Mucosa of descending colon (tissue), 3 donors: ENCODE measurements around the gene SNX17. TPM values are rescaled to one million over a fixed set of nuclear protein-coding genes. Genes with fewer than 3 reads are reported as not detected.

Experiments used
- ATAC-seq: fragments of 200-7000 bp; cut with Tn5 transposase; one replicate; pipeline ENCODE4 v1.9.1; 2020; ENCODE audit warnings: mild to moderate bottlenecking, moderate library complexity
- DNase-seq, 3 donors: peaks; one replicate each; pipeline ENCODE4 v3.0.0-alpha.2; 2020
- H3K36me3 ChIP-seq: fragments of 200-600 bp; one replicate; pipeline ENCODE4 v1.8.0; 2021; ENCODE audit warnings: low read depth, mild to moderate bottlenecking
- H3K4me1 ChIP-seq: fragments of 200-600 bp; one replicate; pipeline ENCODE4 v1.8.0; 2021; ENCODE audit warnings: low read depth, mild to moderate bottlenecking
- H3K4me3 ChIP-seq: fragments of 200-600 bp; one replicate; pipeline ENCODE4 v1.8.0; 2021; ENCODE audit warnings: mild to moderate bottlenecking
- H3K9me3 ChIP-seq: fragments of 200-600 bp; one replicate; pipeline ENCODE4 v1.8.0; 2021; ENCODE audit warnings: mild to moderate bottlenecking
- CTCF ChIP-seq: fragments of 200-600 bp; IDR thresholded peaks from one replicate; pipeline ENCODE4 v1.8.0; 2022; ENCODE audit warnings: antibody characterized with exemption, mild to moderate bottlenecking
- intact Hi-C, 2 donors: fragments of 100-400 bp; cut with DNase I in 1 of 2; cut with micrococcal nuclease in 1 of 2; formaldehyde crosslinking; loops; one replicate each; pipeline versions ENCODE4 v1.11.0 to v1.11.1; 2022; cut with DNase I, micrococcal nuclease
- total RNA-seq, 3 donors: library from RNA; stranded (reverse); fragmentation: NEBNext Ultra II Directional in 2 of 3; extraction: Animal tissue kit (Norgen Biotek cat#: 25700) in 2 of 3; gene quantifications; one replicate each; pipeline versions ENCODE4 v1.2.1 to v1.2.4, GENCODE V29; 2021 to 2023
- donor health status: DM: no; HTN: no; CAD: no; lungs with moderate emphysema.
- donor health status: DM: no; HTN: no; CAD: no.
- donor health status: DM: no; HTN: yes; CAD: no.

The SNX17 gene
- total RNA-seq, 3 donors from 2014 or later = 85.5 to 94.4 (median 91.0) TPM

DNA sequence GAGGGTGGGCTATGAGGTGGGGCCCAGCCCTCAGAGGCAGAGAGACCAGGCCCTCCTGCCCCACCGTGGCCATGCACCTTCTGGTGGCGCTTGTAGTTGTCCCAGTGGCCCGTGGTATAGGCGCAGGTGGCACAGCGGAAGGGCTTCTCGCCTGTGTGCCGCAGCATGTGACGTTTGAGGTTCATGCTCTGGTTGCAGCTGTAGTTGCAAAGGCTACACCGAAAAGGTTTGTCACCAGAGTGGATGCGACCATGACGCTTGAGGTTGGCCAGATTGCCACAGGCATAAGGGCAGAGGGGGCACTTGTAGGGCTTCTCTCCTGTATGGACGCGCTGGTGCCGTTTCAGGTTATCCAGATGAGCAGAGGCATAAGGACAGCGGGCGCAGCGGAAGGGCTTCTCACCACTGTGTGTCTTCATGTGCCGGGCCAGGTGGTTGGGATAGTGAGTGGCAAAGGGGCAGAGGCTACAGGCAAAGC is 7.2 kb downstream of the SNX17 start:
- Histone ChIP-seq H3K4me1 (peaks cover 19% of the 10 kb centered on the region), H3K4me3 (no peak overlapping the region), H3K9me3 (no peaks in the 10 kb centered on the region), H3K36me3 (peaks cover 10% of the 10 kb centered on the region)
- TF ChIP-seq CTCF = no peak
- DNase-seq (no peak), ATAC-seq (no peak)
- intact Hi-C loops = no loop called here

GRCh38 chr2:27378096-27378808 is 7.8 kb downstream of the SNX17 start:
- ATAC-seq (no peak), DNase-seq (peak in 2 of 3 donors; percentile 51 to 66)
- intact Hi-C loops = no loop called here
- H3K36me3 ChIP-seq = peaks cover 10% of the 10 kb centered on the region
- H3K4me1 ChIP-seq = peaks cover 19% of the 10 kb centered on the region
- no peak overlapping the region for H3K4me3 ChIP-seq
- H3K9me3 ChIP-seq = no peaks in the 10 kb centered on the region
- TF ChIP-seq CTCF = no peak

DNA sequence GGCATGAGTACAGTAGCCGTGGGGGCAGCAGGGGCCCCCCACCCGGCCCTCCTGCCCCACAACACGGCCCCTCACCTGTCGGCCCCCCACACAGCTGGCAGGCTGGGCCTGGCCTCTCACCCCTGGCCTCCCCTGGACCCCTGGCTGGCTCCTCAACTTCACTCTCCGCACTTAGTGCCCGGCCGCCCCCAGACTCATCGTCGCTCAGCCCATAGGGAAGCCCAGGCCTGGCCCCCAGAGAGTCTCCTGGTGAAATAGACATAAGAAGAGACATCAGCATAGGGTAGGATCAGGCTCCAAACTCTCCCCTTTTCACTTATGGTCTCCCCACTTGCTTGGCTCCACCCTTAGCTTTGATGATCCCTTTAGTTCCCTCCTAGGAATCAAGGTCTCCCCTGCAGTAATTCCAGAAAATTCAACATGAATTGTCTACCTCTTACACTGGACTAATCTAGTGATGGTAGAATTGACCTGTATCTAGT is 8.4 kb downstream of the SNX17 start:
- Histone ChIP-seq H3K9me3 (no peaks in the 10 kb centered on the region), H3K36me3 (peaks cover 6% of the 10 kb centered on the region), H3K4me1 (peaks cover 19% of the 10 kb centered on the region), H3K4me3 (no peak overlapping the region)
- no peak for DNase-seq
- no peak for ATAC-seq
- intact Hi-C loops = no loop called here
- TF ChIP-seq CTCF = no peak

DNA sequence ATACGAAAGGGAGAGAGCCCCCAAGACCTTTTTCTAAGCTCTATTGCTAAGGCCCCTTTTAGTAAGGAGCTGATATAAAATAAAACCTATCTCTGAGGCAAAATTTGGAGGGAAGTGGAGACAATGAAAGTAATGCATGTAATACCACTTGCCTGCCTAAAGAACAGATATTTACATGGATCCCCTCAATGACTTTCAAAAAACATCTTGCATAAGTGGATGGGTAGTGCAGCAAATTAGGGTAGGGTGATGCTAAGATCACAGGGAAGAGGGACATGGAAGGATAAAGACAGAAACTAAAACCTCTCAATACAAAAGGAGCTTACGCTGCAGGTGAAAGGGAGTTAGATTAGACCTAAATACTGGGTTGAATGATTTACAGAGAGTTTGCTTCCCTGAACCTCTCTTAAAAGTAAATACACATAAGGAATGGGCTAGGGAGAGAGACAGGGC is 9.0 kb downstream of the SNX17 start:
- no peak for ATAC-seq
- Histone ChIP-seq H3K4me3 (peak overlapping the region; percentile 44), H3K4me1 (peaks cover 19% of the 10 kb centered on the region), H3K9me3 (no peaks in the 10 kb centered on the region), H3K36me3 (peaks cover 6% of the 10 kb centered on the region)
- DNase-seq = no peak
- intact Hi-C loops = no loop called here
- no peak for TF ChIP-seq CTCF

- intact Hi-C loops = no loop called here
- DNase-seq (peak; percentile 56 to 86 (median 75)), ATAC-seq (peak; percentile 58)
- TF ChIP-seq CTCF = no peak
- Histone ChIP-seq H3K4me1 (peaks cover 19% of the 10 kb centered on the region), H3K4me3 (peak overlapping the region; percentile 44), H3K36me3 (peaks cover 6% of the 10 kb centered on the region), H3K9me3 (no peaks in the 10 kb centered on the region)
These were observed 9.6 kb downstream of the SNX17 start for GRCh38 chr2:27379836-27380625.
